Osteocyte (in vitro differentiated cells): Measurements from ENCODE around the gene LAMA3. TPM values are rescaled to one million over a fixed set of nuclear protein-coding genes. Genes with fewer than 3 reads are reported as not detected.

Experiments
- DNase-seq: peaks from one replicate; pipeline ENCODE4 v3.0.0; 2021; ENCODE audit warnings: mixed read lengths; ENCODE audit not compliant: unreplicated experiment; ENCODE audit errors: extremely low spot score
- H3K27ac Mint-ChIP-seq: one replicate; pipeline ENCODE4 v1.8.0; 2021; ENCODE audit warnings: mild to moderate bottlenecking, mixed read lengths; ENCODE audit not compliant: unreplicated experiment
- H3K27me3 Mint-ChIP-seq: one replicate; pipeline ENCODE4 v1.8.0; 2021; ENCODE audit warnings: mixed read lengths; ENCODE audit not compliant: unreplicated experiment
- H3K36me3 Mint-ChIP-seq: one replicate; pipeline ENCODE4 v1.8.0; 2021; ENCODE audit warnings: mixed read lengths; ENCODE audit not compliant: unreplicated experiment
- H3K4me1 Mint-ChIP-seq: one replicate; pipeline ENCODE4 v1.8.0; 2021; ENCODE audit warnings: mixed read lengths; ENCODE audit not compliant: unreplicated experiment
- H3K4me3 Mint-ChIP-seq: one replicate; pipeline ENCODE4 v1.8.0; 2021; ENCODE audit warnings: mild to moderate bottlenecking, moderate library complexity, mixed read lengths; ENCODE audit not compliant: unreplicated experiment
- H3K9me3 Mint-ChIP-seq: one replicate; pipeline ENCODE4 v1.8.0; 2021; ENCODE audit warnings: mixed read lengths; ENCODE audit not compliant: unreplicated experiment
- total RNA-seq: library from RNA; stranded (reverse); gene quantifications from 2 replicates; pipeline ENCODE4 v1.2.1, GENCODE V29; 2021
- TF ChIP-seq, protein P1 (sequence below): fragments of 200-600 bp; sonication (generic); IDR thresholded peaks from 2 replicates; pipeline ENCODE4 v1.5.0; 2021; ENCODE audit warnings: antibody characterized with exemption, mild to moderate bottlenecking, moderate library complexity

The LAMA3 gene
- total RNA-seq, 1 donor from 2014 or later, result not detected

DNA sequence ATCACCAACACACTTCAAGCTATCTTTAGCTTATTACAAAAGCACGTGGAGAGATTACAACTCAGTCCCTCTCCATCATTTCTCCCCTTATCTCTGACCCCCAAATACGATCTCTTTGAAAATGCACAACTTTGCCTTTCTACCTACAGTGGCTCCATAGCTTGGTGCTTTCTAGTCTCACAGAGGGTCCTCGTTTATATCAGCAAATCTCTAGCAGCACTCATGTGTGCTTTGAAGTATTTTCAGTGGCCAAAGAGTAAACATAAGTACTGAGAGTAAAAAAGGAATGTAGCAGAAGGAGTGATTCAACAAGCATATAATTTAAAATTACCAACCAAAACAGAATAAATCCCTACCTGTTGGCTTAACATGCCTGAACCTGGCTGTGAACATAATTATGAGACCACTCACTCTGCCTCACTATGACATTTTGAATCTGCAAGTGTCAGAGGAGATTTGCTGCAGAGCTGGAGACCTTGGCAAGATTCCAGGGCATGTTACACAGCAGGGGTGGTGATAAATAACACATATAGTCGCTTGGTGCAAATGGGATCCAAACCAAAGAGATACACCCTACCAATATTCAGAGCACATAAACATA, 54.6 kb downstream of the LAMA3 start:
- TF ChIP-seq, protein P1, sequence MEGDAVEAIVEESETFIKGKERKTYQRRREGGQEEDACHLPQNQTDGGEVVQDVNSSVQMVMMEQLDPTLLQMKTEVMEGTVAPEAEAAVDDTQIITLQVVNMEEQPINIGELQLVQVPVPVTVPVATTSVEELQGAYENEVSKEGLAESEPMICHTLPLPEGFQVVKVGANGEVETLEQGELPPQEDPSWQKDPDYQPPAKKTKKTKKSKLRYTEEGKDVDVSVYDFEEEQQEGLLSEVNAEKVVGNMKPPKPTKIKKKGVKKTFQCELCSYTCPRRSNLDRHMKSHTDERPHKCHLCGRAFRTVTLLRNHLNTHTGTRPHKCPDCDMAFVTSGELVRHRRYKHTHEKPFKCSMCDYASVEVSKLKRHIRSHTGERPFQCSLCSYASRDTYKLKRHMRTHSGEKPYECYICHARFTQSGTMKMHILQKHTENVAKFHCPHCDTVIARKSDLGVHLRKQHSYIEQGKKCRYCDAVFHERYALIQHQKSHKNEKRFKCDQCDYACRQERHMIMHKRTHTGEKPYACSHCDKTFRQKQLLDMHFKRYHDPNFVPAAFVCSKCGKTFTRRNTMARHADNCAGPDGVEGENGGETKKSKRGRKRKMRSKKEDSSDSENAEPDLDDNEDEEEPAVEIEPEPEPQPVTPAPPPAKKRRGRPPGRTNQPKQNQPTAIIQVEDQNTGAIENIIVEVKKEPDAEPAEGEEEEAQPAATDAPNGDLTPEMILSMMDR, result no peak
- peaks cover 25% of the 10 kb centered on the region for H3K4me1 Mint-ChIP-seq
- no peak overlapping the region for H3K4me3 Mint-ChIP-seq

DNA sequence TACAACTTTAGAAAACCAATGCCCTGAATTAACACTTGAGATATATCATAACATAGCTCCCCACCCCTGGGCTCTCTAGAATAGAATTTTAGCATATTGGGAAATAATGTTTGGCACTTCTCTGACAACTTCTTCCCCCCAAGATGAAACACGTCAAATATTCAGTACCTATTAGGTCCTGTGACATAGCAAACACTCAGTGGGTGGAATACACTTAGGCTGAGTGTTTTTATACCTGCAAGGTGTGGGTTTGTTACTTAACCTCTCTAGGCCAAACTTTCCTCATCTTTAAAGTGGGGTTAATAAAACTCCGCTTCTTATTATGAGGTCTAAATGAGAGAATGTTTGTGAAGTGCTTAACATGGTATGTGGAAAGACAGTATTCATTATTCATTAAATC, 56.1 kb downstream of the LAMA3 start:
- no peak overlapping the region for H3K4me3 Mint-ChIP-seq
- H3K27me3 Mint-ChIP-seq, result peaks cover 23% of the 10 kb centered on the region
- peaks cover 15% of the 10 kb centered on the region for H3K4me1 Mint-ChIP-seq
- DNase-seq, result no peak
- TF ChIP-seq, protein P1, result no peak
- H3K9me3 Mint-ChIP-seq, result no peaks in the 10 kb centered on the region
- H3K36me3 Mint-ChIP-seq, result no peaks in the 10 kb centered on the region
- no peak overlapping the region for H3K27ac Mint-ChIP-seq

More for the DNA sequence above, 54.6 kb downstream of the LAMA3 start:
- Mint-ChIP-seq H3K9me3 (no peaks in the 10 kb centered on the region), H3K27me3 (peaks cover 16% of the 10 kb centered on the region), H3K36me3 (no peaks in the 10 kb centered on the region), H3K27ac (no peak overlapping the region)
- DNase-seq, result no peak

DNA sequence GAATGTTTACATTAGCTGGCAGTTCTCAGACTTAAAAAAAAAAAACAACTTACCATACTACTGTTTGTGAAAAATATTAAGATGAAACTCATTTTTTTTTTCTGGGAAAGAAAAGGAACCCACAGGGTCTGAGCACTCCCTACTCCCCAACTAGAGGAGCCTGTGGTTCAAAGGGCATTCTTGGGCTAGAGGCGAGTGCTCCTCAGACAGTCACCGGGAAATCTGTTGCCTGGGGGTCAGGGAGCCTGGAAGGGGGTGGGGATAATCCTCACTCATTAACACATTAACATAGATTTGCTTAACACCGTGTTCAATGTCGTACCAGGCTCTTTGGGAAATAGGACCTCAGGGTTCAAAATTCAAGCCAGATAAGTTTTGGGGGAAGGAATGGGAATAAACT, 57.6 kb downstream of the LAMA3 start:
- Mint-ChIP-seq H3K27ac (no peak overlapping the region), H3K36me3 (no peaks in the 10 kb centered on the region), H3K4me1 (peaks cover 10% of the 10 kb centered on the region), H3K4me3 (no peak overlapping the region), H3K27me3 (peaks cover 28% of the 10 kb centered on the region), H3K9me3 (no peaks in the 10 kb centered on the region)
- DNase-seq, result no peak
- TF ChIP-seq, protein P1, result no peak

DNA sequence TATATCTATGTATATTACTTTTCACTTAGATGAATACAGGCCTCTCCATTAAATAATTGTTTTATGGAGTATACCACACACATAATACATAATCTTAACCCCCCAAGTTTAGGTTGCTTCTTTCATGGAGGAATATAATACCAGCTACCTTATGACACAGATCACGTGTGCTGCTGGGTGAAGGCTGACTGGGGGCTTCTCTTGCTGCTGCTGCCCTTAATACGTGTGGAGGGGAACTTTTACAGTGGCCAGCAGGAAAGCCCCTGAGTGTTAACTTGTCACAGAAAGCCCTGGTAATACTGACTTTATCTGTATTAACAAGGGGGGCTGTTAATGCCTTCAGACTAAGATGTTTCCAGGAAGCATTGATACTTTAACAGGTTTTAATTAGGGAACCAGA, 63.1 kb downstream of the LAMA3 start:
- H3K36me3 Mint-ChIP-seq, result no peaks in the 10 kb centered on the region
- no peaks in the 10 kb centered on the region for H3K9me3 Mint-ChIP-seq

DNA sequence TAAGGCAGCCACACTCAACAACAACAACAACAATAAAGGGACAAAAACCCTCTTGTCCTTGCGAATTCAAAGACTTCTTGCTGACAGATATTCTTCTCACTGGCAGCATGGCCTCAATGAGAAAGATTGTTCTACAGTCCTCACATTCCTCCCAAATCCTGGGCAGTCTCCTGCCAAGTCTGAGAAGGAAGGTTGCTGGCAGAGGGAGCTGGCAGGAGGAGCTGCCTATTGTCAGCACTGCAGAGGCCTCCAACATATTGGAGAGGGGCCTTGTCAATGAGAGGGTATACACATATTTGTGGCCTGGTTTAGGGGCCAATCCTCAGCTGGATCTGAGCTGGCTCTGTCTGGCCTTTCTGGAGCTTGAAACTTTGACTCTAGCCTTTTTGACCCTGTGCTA, 63.5 kb downstream of the LAMA3 start:
- Mint-ChIP-seq H3K4me1 (peaks cover 3% of the 10 kb centered on the region), H3K27me3 (peaks cover 19% of the 10 kb centered on the region), H3K9me3 (no peaks in the 10 kb centered on the region), H3K27ac (no peak overlapping the region), H3K36me3 (no peaks in the 10 kb centered on the region), H3K4me3 (no peak overlapping the region)
- TF ChIP-seq, protein P1, result no peak
- no peak for DNase-seq

More for the DNA sequence above, 63.1 kb downstream of the LAMA3 start:
- Mint-ChIP-seq H3K27me3 (peaks cover 23% of the 10 kb centered on the region), H3K27ac (no peak overlapping the region), H3K4me3 (no peak overlapping the region), H3K4me1 (peaks cover 3% of the 10 kb centered on the region)
- TF ChIP-seq, protein P1, result no peak
- DNase-seq, result no peak
